Measurements from ENCODE around the gene GON4L. TPM values are rescaled to one million over a fixed set of nuclear protein-coding genes. Genes with fewer than 3 reads are reported as not detected.
"Not testable (repeated sequence)": the region's sequence is repeated elsewhere in the genome, so short reads cannot be mapped to it uniquely, and the experiment has no call there.

Gene GON4L
- total RNA-seq, 1 donor from 2014 or later, result 46.5 TPM

DNA sequence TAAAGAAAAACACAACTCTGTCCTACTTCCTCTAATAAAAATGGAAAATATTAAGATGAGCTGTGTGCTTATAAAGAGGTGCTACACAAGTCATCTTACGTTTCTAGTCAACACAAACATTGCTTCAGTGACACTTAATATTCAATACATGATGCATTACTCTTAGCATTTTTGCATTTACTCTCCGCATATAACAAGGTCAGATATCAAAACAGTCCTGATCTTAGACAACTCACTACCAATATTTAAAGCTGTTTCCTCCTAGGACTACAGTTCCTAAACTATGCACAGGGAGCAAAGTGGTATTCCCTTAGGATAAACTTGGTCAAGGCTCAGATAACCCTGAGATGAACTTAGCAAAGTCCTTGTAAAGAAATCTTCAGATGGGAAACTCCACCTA, 41.9 kb upstream of the GON4L start:
- DNase-seq (ENCODE audit: low spot score), result no peak
- TF ChIP-seq, protein P1, sequence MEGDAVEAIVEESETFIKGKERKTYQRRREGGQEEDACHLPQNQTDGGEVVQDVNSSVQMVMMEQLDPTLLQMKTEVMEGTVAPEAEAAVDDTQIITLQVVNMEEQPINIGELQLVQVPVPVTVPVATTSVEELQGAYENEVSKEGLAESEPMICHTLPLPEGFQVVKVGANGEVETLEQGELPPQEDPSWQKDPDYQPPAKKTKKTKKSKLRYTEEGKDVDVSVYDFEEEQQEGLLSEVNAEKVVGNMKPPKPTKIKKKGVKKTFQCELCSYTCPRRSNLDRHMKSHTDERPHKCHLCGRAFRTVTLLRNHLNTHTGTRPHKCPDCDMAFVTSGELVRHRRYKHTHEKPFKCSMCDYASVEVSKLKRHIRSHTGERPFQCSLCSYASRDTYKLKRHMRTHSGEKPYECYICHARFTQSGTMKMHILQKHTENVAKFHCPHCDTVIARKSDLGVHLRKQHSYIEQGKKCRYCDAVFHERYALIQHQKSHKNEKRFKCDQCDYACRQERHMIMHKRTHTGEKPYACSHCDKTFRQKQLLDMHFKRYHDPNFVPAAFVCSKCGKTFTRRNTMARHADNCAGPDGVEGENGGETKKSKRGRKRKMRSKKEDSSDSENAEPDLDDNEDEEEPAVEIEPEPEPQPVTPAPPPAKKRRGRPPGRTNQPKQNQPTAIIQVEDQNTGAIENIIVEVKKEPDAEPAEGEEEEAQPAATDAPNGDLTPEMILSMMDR (IDR thresholded peaks at IDR 0.05), result no peak
- no peaks in the 10 kb centered on the region for H3K9me3 Mint-ChIP-seq (ENCODE audit: low read depth)
- no peaks in the 10 kb centered on the region for H3K27me3 Mint-ChIP-seq (ENCODE audit: low read depth)
- peaks cover 2% of the 10 kb centered on the region for H3K4me1 Mint-ChIP-seq (ENCODE audit: low read depth)
- H3K27ac Mint-ChIP-seq (ENCODE audit: unreplicated experiment), result no peak overlapping the region
- peaks cover 27% of the 10 kb centered on the region for H3K36me3 Mint-ChIP-seq (ENCODE audit: low read depth)
- H3K4me3 Mint-ChIP-seq (ENCODE audit: unreplicated experiment), result no peak overlapping the region

DNA sequence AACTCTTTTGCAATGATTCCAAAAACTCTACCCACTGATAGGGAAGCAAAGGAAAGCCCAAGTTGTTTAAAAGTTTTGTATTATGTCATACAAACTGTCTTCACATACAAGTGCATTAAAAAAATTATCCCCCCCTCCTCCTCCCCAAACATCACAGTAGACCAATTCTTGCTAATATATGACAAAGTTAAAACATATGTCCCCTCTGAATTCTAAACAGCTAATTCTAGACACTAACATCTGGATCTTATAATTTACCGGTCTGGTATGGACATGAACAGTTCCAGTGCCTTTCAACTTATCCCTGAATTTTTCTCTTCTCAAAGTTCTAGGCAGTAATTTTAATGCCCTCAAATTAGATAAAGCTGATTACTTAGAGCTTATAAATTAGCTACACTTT, 40.7 kb upstream of the GON4L start:
- peaks cover 14% of the 10 kb centered on the region for H3K4me1 Mint-ChIP-seq (ENCODE audit: low read depth)
- H3K27ac Mint-ChIP-seq (ENCODE audit: unreplicated experiment), result peak overlapping the region; percentile 32
- TF ChIP-seq, protein P1 (IDR thresholded peaks at IDR 0.05), result no peak
- no peak overlapping the region for H3K4me3 Mint-ChIP-seq (ENCODE audit: unreplicated experiment)
- no peak for DNase-seq (ENCODE audit: low spot score)
- H3K27me3 Mint-ChIP-seq (ENCODE audit: low read depth), result no peaks in the 10 kb centered on the region
- no peaks in the 10 kb centered on the region for H3K9me3 Mint-ChIP-seq (ENCODE audit: low read depth)
- H3K36me3 Mint-ChIP-seq (ENCODE audit: low read depth), result peaks cover 25% of the 10 kb centered on the region

DNA sequence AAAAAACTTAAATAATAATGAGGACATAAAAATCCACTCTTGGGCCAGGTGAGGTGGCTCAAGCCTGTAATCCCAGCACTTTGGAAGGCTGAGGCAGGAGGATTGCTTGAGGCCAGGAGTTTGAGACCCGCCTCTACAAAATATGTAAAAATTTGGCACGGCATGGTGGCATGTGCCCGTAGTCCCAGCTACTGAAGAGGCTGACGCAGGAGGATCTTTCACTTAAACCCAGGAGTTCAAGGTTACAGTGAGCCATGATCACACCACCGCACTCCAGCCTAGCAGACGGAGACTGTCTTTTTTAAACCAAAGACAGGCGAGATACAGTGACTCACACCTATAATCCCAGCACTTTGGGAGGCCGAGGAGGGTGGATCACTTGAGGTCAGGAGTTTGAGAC, 39.5 kb upstream of the GON4L start:
- H3K9me3 Mint-ChIP-seq (ENCODE audit: low read depth); H3K4me3 Mint-ChIP-seq (ENCODE audit: unreplicated experiment); DNase-seq (ENCODE audit: low spot score); H3K27ac Mint-ChIP-seq (ENCODE audit: unreplicated experiment); H3K27me3 Mint-ChIP-seq (ENCODE audit: low read depth): not testable (repeated sequence)
- peaks cover 19% of the 10 kb centered on the region for H3K4me1 Mint-ChIP-seq (ENCODE audit: low read depth)
- H3K36me3 Mint-ChIP-seq (ENCODE audit: low read depth), result peaks cover 22% of the 10 kb centered on the region

DNA sequence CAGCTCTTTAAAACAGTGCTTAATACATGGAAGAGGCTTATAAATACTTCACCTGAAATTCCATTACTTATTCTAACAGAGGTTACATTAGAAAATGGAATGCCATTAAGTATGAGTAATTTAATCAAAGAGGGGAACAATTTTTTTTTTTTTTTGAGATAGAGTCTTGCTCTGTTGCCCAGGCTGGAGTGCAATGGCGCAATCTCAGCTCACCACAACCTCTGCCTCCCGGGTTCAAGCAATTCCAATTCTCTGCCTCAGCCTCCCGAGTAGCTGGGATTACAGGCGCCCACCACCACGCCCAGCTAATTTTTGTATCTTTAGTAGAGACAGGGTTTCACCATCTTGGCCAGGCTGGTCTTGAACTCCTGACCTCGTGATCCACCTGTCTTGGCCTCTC, 38.6 kb upstream of the GON4L start:
- not testable (repeated sequence) for DNase-seq (ENCODE audit: low spot score); H3K9me3 Mint-ChIP-seq (ENCODE audit: low read depth); H3K4me3 Mint-ChIP-seq (ENCODE audit: unreplicated experiment); H3K27ac Mint-ChIP-seq (ENCODE audit: unreplicated experiment); H3K27me3 Mint-ChIP-seq (ENCODE audit: low read depth)
- H3K36me3 Mint-ChIP-seq (ENCODE audit: low read depth), result peaks cover 21% of the 10 kb centered on the region
- H3K4me1 Mint-ChIP-seq (ENCODE audit: low read depth), result peaks cover 19% of the 10 kb centered on the region

DNA sequence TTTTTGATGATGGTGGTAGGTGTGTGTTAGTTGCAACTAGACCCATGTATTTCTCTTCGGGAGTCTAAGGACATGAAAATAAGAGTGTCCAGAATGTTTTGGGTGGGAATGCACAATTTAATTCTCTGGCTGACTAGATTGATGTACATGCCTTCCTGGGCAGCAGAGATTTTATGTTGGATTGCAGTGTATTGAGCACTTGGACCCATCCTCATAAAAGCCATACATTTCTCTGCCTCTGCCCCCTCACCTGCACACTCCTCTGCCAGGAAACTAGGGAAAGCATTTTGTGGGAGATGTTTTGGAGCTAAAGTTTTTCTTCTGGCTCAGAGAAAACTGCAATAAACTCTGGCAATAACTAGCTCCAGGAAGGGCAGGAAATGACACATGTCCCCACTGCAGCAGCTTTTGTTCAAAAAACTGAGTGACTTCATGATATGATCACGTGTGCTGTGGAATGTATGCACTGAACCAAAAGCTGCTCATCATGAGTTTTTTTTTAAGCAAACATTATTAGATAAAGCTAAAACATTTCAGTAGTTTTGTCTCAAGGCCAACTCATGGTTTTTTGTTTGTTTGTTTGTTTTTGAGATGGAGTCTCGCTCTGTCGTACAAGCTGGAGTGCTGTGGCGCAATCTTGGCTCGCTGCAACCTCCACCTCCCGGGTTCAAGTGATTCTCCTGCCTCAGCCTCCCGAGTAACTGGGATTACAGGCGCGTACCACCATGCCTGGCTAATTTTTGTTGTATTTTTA, 36.6 kb upstream of the GON4L start:
- H3K27ac Mint-ChIP-seq (ENCODE audit: unreplicated experiment), result peak overlapping the region; percentile 93
- no peak for DNase-seq (ENCODE audit: low spot score)
- TF ChIP-seq, protein P1 (IDR thresholded peaks at IDR 0.05), result no peak
- peak overlapping the region; percentile 29 for H3K4me3 Mint-ChIP-seq (ENCODE audit: unreplicated experiment)
- peaks cover 7% of the 10 kb centered on the region for H3K36me3 Mint-ChIP-seq (ENCODE audit: low read depth)
- H3K4me1 Mint-ChIP-seq (ENCODE audit: low read depth), result peaks cover 33% of the 10 kb centered on the region
- no peaks in the 10 kb centered on the region for H3K9me3 Mint-ChIP-seq (ENCODE audit: low read depth)
- no peaks in the 10 kb centered on the region for H3K27me3 Mint-ChIP-seq (ENCODE audit: low read depth)

DNA sequence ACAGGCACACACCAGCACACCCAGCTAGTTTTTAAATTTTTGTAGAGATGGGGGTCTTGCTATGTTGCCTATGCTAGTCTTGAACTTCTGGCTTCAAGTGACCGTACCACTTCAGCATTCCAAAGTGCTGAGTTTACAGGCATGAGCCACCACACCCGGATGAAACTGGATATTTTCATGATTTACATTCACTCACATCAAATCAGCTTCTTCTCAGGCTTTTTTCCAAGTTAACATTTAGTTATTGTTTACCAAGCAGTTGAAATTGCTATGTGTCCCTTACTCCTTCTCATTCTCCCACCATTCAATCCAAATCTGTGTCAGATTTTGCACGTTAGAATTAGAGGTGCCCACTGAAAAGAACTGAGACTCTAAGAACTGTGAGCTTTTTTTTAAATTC, 35.8 kb upstream of the GON4L start:
- TF ChIP-seq, protein P1 (IDR thresholded peaks at IDR 0.05), result no peak
- DNase-seq (ENCODE audit: low spot score), result no peak
- Mint-ChIP-seq H3K27ac (ENCODE audit: unreplicated experiment) (peak overlapping the region; percentile 93), H3K4me3 (ENCODE audit: unreplicated experiment) (peak overlapping the region; percentile 29), H3K27me3 (ENCODE audit: low read depth) (no peaks in the 10 kb centered on the region), H3K9me3 (ENCODE audit: low read depth) (no peaks in the 10 kb centered on the region), H3K36me3 (ENCODE audit: low read depth) (peaks cover 5% of the 10 kb centered on the region), H3K4me1 (ENCODE audit: low read depth) (peaks cover 40% of the 10 kb centered on the region)
